PC-9 (cell line): ENCODE results near the gene PRUNE2.

ENCODE experiments used
- CTCF ChIP-seq: fragments of 200-600 bp; sonication (generic); conservative IDR thresholded peaks from 2 replicates; pipeline ENCODE4 v1.6.1; 2017; ENCODE audit warnings: mixed run types, antibody characterized with exemption, mild to moderate bottlenecking, moderate library complexity
- EZH2 ChIP-seq: fragments of 200-600 bp; sonication (generic); IDR thresholded peaks from 2 replicates; pipeline ENCODE4 v1.8.0; 2017; ENCODE audit warnings: antibody characterized with exemption, low read depth

GRCh38 chr9:76916231-76916630 is 10.3 kb upstream of the PRUNE2 start:
- TF ChIP-seq CTCF (no peak), EZH2 (no peak)
